K562 (cell line): Measurements from ENCODE around the gene MDN1. TPM values are rescaled to one million over a fixed set of nuclear protein-coding genes. Genes with fewer than 3 reads are reported as not detected.
A peak's percentile ranks its signal among the peaks of the same experiment; 100 is the strongest.

Source experiments
- ATAC-seq: fragments of 200-7000 bp; cut with Tn5 transposase; 3 replicates; pipeline ENCODE4 v1.9.1; 2020; ENCODE audit warnings: moderate library complexity
- BruUV-seq: library from RNA; stranded (reverse); fragments of 400-500 nt; replicated peaks from 2 replicates; lab custom pipeline; 2021; lab: Mats Ljungman, UMichigan
- CTCF ChIA-PET: fragments of 300-600 bp; formaldehyde crosslinking; extraction: SDS; loops from one replicate; lab custom pipeline; 2021; ENCODE audit warnings: low intra/inter-chr PET ratio; lab: Yijun Ruan, JAX
- POLR2A ChIA-PET: fragments of 300-600, 350-650 bp; sonication (Branson Sonifier 250); formaldehyde crosslinking; extraction: SDS; loops from one replicate; lab custom pipeline; 2021; ENCODE audit warnings: antibody characterized with exemption, inconsistent platforms; lab: Yijun Ruan, JAX
- DNase-seq, 4 experiments: peaks; one replicate each; pipeline versions ENCODE4 v3.0.0 to v3.0.0-alpha.2; 2011 to 2018; ENCODE audit warnings: low spot score in 3 of 4, mixed read lengths in 3 of 4; ENCODE audit errors: extremely low read depth in 1 of 4
- FAIRE-seq: peaks from 2 replicates; lab custom pipeline; 2011; peaks lifted over from hg19 to GRCh38; lab: Jason Lieb, UNC
- H2AFZ ChIP-seq: 2 replicates; pipeline ENCODE4 v1.6.0; 2011; ENCODE audit warnings: low read depth, low read length, control low read depth, inconsistent platforms
- H3K27ac ChIP-seq: fragments of 200-600 bp; 3 replicates; pipeline ENCODE4 v1.8.0; 2011; ENCODE audit warnings: low read depth, mild to moderate bottlenecking, control low read depth, inconsistent platforms, low read length, moderate library complexity, mixed read lengths; ENCODE audit errors: extremely low read depth
- H3K27me3 ChIP-seq, 2 experiments: fragments of 300-600 bp in 1 of 2; 2 replicates in 1 of 2; 3 replicates in 1 of 2; pipeline versions ENCODE4 v1.6.0 to v1.8.0; 2011; ENCODE audit warnings: inconsistent platforms in 2 of 2, low read length in 2 of 2, mild to moderate bottlenecking in 1 of 2, mixed read lengths in 1 of 2, moderate library complexity in 1 of 2; ENCODE audit not compliant: control insufficient read depth in 2 of 2, insufficient read depth in 2 of 2
- H3K36me3 ChIP-seq: fragments of 300-600 bp; 3 replicates; pipeline ENCODE4 v1.8.0; 2011; ENCODE audit warnings: mild to moderate bottlenecking, low read length, inconsistent platforms; ENCODE audit not compliant: control insufficient read depth, insufficient read depth
- H3K4me1 ChIP-seq, 2 experiments: fragments of 200-600 bp in 1 of 2; replicated peaks in 1 of 2; 2 replicates in 1 of 2; 3 replicates in 1 of 2; pipeline versions ENCODE4 v1.5.1 to v1.8.0; 2011; ENCODE audit warnings: inconsistent platforms in 2 of 2, low read length in 2 of 2, mild to moderate bottlenecking in 1 of 2, mixed read lengths in 1 of 2, moderate library complexity in 1 of 2; ENCODE audit not compliant: control insufficient read depth in 2 of 2, insufficient read depth in 2 of 2
- H3K4me2 ChIP-seq: 2 replicates; pipeline ENCODE4 v1.6.1; 2011; ENCODE audit warnings: low read length, control low read depth, inconsistent platforms, mixed read lengths; ENCODE audit not compliant: insufficient read depth
- H3K4me3 ChIP-seq: fragments of 200-600 bp; sonication (generic), shearing (Covaris generic); 2 replicates; pipeline ENCODE4 v1.5.1; 2016; ENCODE audit warnings: control low read depth, inconsistent platforms
- H3K79me2 ChIP-seq: fragments of 200-600 bp; 3 replicates; pipeline ENCODE4 v1.8.0; 2011; ENCODE audit warnings: low read length, inconsistent platforms; ENCODE audit not compliant: control insufficient read depth, insufficient read depth
- H3K9ac ChIP-seq, 2 experiments: 2 replicates each; pipeline versions ENCODE4 v1.6.0 to v1.6.1; 2011; ENCODE audit warnings: low read depth in 2 of 2, low read length in 2 of 2, control low read depth in 1 of 2, inconsistent platforms in 1 of 2, mild to moderate bottlenecking in 1 of 2, mixed read lengths in 1 of 2; ENCODE audit not compliant: insufficient read depth in 1 of 2
- H3K9me1 ChIP-seq: one replicate; pipeline ENCODE4 v1.6.0; 2011; ENCODE audit warnings: inconsistent platforms, mild to moderate bottlenecking, low read length, moderate library complexity; ENCODE audit not compliant: control insufficient read depth, insufficient read depth
- H3K9me3 ChIP-seq: replicated peaks from 2 replicates; pipeline ENCODE4 v1.5.1; 2011; ENCODE audit warnings: low read depth, low read length, inconsistent platforms; ENCODE audit not compliant: control insufficient read depth, insufficient read depth
- H4K20me1 ChIP-seq: replicated peaks from 2 replicates; pipeline ENCODE4 v1.6.1; 2011; ENCODE audit warnings: low read length, inconsistent platforms, mixed read lengths; ENCODE audit not compliant: control insufficient read depth, insufficient read depth
- C11orf30 ChIP-seq: fragments of 450-650 bp; IDR thresholded peaks from 2 replicates; pipeline ENCODE4 v1.6.1; 2016; ENCODE audit warnings: low read depth, mild to moderate bottlenecking
- FOXP1 ChIP-seq: sonication (generic); formaldehyde crosslinking; IDR thresholded peaks from 2 replicates; pipeline ENCODE4 v1.8.0; 2022; ENCODE audit warnings: mild to moderate bottlenecking, missing genetic modification reagents
- U2AF2 ChIP-seq: fragments of 200-400 bp; formaldehyde crosslinking; optimal IDR thresholded peaks from 2 replicates; pipeline ENCODE3; 2017; ENCODE audit warnings: low read depth, mild to moderate bottlenecking, low read length
- ZFP30 ChIP-seq: fragments of 250-450 bp; sonication (Bioruptor Pico); IDR thresholded peaks from 2 replicates; pipeline ENCODE4 v1.8.0; 2022; ENCODE audit warnings: moderate library complexity, mild to moderate bottlenecking, inconsistent platforms, borderline replicate concordance
- ZNF217 ChIP-seq: sonication (generic); formaldehyde crosslinking; IDR thresholded peaks from 2 replicates; pipeline ENCODE4 v1.8.0; 2022; ENCODE audit warnings: mild to moderate bottlenecking, missing genetic modification reagents
- ZNF699 ChIP-seq: fragments of 250-450 bp; sonication (Bioruptor Pico); IDR thresholded peaks from 2 replicates; pipeline ENCODE4 v1.8.0; 2021; ENCODE audit warnings: mild to moderate bottlenecking, moderate library complexity; ENCODE audit not compliant: insufficient replicate concordance
- ZNF766 ChIP-seq: fragments of 200-800 bp; sonication (Bioruptor generic); conservative IDR thresholded peaks from 2 replicates; pipeline ENCODE4 v1.6.1; 2016; ENCODE audit warnings: missing genetic modification characterization, missing compliant biosample characterization
- ZNF830 ChIP-seq: fragments of 250-450 bp; sonication (Bioruptor Pico); IDR thresholded peaks from 2 replicates; pipeline ENCODE4 v1.5.0; 2021; ENCODE audit warnings: mild to moderate bottlenecking
- WGBS: fragments of 100-300 bp; shearing (Covaris generic); methylation state at CpG from one replicate; pipeline ENCODE4 v1.1.6; 2016; ENCODE audit warnings: low coverage, mixed read lengths; ENCODE audit not compliant: insufficient coverage; ENCODE audit errors: missing lambda C conversion rate; 5-methylcytosine and 5-hydroxymethylcytosine counted together
- in situ Hi-C: fragments of 300-500 bp; cut with MboI; formaldehyde crosslinking; loops from 4 replicates; pipeline ENCODE4 v1.15.0; 2018; ENCODE audit warnings: inconsistent platforms, mixed read lengths
- intact Hi-C: fragments of 100-400 bp; cut with micrococcal nuclease; formaldehyde crosslinking; loops from 2 replicates; pipeline ENCODE4 v1.14.2; 2022
- polyA plus RNA-seq, 8 experiments: library from polyadenylated mRNA; depleted of rRNA in 4 of 8; stranded (reverse) in 5 of 8; unstranded in 3 of 8; fragments of >200 nt; fragmentation: Nextera tagmentation in 2 of 8; fragmentation: Illumina TruSeq in 1 of 8; extraction: Ambion mirVana in 2 of 8; extraction: Trizol in 1 of 8; gene quantifications; 2 replicates each; pipeline versions ENCODE4 v1.2.1 to v1.2.3, GENCODE V29; 2011 to 2014; ENCODE audit warnings: inconsistent platforms in 1 of 8, missing spikeins in 1 of 8
- total RNA-seq, 7 experiments: library from RNA; depleted of rRNA in 6 of 7; stranded (reverse); fragments of >200 nt in 6 of 7; fragmentation: Illumina TruSeq in 2 of 7; extraction: Trizol in 2 of 7; gene quantifications; 2 replicates each; pipeline versions ENCODE4 v1.2.1 to v1.2.3, GENCODE V29; 2011 to 2021; ENCODE audit warnings: low replicate concordance in 1 of 7
- TF ChIP-seq, protein P1 (sequence below): sonication (generic); formaldehyde crosslinking; IDR thresholded peaks from 2 replicates; pipeline ENCODE4 v1.8.1; 2023; ENCODE audit warnings: mild to moderate bottlenecking, missing genetic modification reagents, moderate library complexity
- TF ChIP-seq, protein P2 (sequence below), 2 experiments: fragments of 450-650 bp; formaldehyde crosslinking in 1 of 2; IDR thresholded peaks; 2 replicates each; pipeline versions ENCODE4 v1.4.0 to v1.6.1; 2014 to 2020; ENCODE audit warnings: mild to moderate bottlenecking in 2 of 2, borderline replicate concordance in 1 of 2, low read depth in 1 of 2
- TF ChIP-seq, protein P3 (sequence below): sonication (generic); formaldehyde crosslinking; IDR thresholded peaks from 2 replicates; pipeline ENCODE4 v1.8.0; 2022; ENCODE audit warnings: missing genetic modification reagents, mild to moderate bottlenecking, moderate library complexity, borderline replicate concordance

The MDN1 gene
- total and polyA plus RNA-seq, 9 of the 15 experiments (the other 6 are each of a cell fraction or from before 2014, with no cell fraction given) = 25.6 to 93.6 (median 43.0) TPM

DNA sequence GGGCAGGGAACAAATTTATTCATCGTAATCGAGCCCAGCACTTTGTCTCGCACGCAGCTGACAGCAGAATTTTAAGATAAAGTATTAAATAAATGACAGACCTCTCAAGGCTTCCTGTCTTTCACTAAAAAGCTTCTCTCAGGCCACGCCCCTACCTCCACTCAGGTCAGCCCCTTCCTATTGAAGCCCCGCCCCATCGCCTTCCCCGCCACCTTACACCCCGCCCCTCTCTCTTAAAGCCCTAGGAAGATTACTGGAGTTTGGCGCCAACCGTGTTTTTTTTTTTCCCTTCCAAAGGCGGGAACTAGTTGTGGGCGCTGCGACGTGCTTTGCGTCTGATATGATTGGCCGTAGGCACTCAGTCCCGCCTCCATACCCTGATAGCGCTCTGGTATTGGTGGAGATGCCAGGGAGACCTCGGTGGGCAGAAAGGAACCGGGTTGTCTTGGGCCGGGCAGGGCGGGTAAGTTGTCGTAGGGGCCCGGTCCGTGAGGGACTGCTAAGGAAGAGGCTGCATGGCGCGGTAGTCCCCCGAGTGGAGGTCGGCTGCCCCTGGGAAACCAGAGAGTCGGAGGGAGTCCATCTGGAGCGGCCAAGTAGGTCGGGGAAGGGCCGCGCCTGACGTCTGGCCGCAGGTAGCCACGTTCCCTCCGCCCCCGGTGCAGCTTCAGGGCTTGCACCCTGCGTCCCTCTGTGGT is 10.0 kb upstream of the MDN1 start, which contains the start of gene CASP8AP2:
TSS of gene CASP8AP2 (plus strand) at position 409 of the 698 bp plus-strand sequence.
- H2AFZ ChIP-seq = peak within 1 kb of the TSS; percentile 95
- BruUV-seq = no TSS peak
- peak within 1 kb of the TSS; percentile 73 for H3K4me3 ChIP-seq
- H3K27ac ChIP-seq = peak within 1 kb of the TSS; percentile 86
- intact Hi-C loops = no loop called here
- FAIRE-seq (peak; percentile 100), DNase-seq (peak; percentile 96 to 99 (median 98)), ATAC-seq (peak; percentile 97)
- no peaks in the 10 kb centered on the region for H3K9me3 ChIP-seq
- H3K36me3 ChIP-seq = peaks cover 23% of the 10 kb centered on the region
- ChIA-PET POLR2A (interaction anchor here (0.7 to 3.9 kb wide), 7 partner anchors 10 to 758 kb away, joined by 3 to 43 read pairs (median 5); partner anchors contain the start of gene MDN1), CTCF (no interaction called here)
- H3K4me1 ChIP-seq = peaks cover 0 to 17% of the 10 kb centered on the region in 2 experiments; a peak in 3 of 5 replicates
- H3K27me3 ChIP-seq = no peaks in the 10 kb centered on the region
- peak within 1 kb of the TSS; percentile 90 to 100 for H3K9ac ChIP-seq
- no peaks in the 10 kb centered on the region for H3K9me1 ChIP-seq
- in situ Hi-C loops = no loop called here
- WGBS = 0% methylated on average over 31 of the region's 41 CpGs
- peaks cover 32% of the 10 kb centered on the region for H3K79me2 ChIP-seq
- no peaks in the 10 kb centered on the region for H4K20me1 ChIP-seq
- peak within 1 kb of the TSS; percentile 93 for H3K4me2 ChIP-seq
- no peak for TF ChIP-seq ZNF766 (CRISPR knock-in tag)
- TF ChIP-seq, protein P1, sequence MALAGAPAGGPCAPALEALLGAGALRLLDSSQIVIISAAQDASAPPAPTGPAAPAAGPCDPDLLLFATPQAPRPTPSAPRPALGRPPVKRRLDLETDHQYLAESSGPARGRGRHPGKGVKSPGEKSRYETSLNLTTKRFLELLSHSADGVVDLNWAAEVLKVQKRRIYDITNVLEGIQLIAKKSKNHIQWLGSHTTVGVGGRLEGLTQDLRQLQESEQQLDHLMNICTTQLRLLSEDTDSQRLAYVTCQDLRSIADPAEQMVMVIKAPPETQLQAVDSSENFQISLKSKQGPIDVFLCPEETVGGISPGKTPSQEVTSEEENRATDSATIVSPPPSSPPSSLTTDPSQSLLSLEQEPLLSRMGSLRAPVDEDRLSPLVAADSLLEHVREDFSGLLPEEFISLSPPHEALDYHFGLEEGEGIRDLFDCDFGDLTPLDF (CRISPR knock-in tag) = peak; percentile 99
- TF ChIP-seq C11orf30 = no peak
- TF ChIP-seq, protein P2, sequence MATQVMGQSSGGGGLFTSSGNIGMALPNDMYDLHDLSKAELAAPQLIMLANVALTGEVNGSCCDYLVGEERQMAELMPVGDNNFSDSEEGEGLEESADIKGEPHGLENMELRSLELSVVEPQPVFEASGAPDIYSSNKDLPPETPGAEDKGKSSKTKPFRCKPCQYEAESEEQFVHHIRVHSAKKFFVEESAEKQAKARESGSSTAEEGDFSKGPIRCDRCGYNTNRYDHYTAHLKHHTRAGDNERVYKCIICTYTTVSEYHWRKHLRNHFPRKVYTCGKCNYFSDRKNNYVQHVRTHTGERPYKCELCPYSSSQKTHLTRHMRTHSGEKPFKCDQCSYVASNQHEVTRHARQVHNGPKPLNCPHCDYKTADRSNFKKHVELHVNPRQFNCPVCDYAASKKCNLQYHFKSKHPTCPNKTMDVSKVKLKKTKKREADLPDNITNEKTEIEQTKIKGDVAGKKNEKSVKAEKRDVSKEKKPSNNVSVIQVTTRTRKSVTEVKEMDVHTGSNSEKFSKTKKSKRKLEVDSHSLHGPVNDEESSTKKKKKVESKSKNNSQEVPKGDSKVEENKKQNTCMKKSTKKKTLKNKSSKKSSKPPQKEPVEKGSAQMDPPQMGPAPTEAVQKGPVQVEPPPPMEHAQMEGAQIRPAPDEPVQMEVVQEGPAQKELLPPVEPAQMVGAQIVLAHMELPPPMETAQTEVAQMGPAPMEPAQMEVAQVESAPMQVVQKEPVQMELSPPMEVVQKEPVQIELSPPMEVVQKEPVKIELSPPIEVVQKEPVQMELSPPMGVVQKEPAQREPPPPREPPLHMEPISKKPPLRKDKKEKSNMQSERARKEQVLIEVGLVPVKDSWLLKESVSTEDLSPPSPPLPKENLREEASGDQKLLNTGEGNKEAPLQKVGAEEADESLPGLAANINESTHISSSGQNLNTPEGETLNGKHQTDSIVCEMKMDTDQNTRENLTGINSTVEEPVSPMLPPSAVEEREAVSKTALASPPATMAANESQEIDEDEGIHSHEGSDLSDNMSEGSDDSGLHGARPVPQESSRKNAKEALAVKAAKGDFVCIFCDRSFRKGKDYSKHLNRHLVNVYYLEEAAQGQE (IDR thresholded peaks at IDR 0.05; ENCODE audit: borderline replicate concordance) = no peak
- TF ChIP-seq, protein P2 (CRISPR knock-in tag; IDR thresholded peaks at IDR 0.05; ENCODE audit: low read depth) = no peak
- no peak for TF ChIP-seq U2AF2
- no peak for TF ChIP-seq ZNF830 (CRISPR knock-in tag)
- no peak for TF ChIP-seq ZNF217 (CRISPR knock-in tag)
- no peak for TF ChIP-seq ZFP30 (CRISPR knock-in tag)
- TF ChIP-seq ZNF699 (CRISPR knock-in tag) = no peak
- TF ChIP-seq, protein P3, sequence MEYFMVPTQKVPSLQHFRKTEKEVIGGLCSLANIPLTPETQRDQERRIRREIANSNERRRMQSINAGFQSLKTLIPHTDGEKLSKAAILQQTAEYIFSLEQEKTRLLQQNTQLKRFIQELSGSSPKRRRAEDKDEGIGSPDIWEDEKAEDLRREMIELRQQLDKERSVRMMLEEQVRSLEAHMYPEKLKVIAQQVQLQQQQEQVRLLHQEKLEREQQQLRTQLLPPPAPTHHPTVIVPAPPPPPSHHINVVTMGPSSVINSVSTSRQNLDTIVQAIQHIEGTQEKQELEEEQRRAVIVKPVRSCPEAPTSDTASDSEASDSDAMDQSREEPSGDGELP (CRISPR knock-in tag) = peak; percentile 61
- 0 out of 2 replicates have a peak, but pooled peaks have one; percentile 32 for TF ChIP-seq FOXP1 (CRISPR knock-in tag)
